CD4-positive, alpha-beta T cell (primary cell): Measurements from ENCODE around the gene NPSR1. TPM values are rescaled to one million over a fixed set of nuclear protein-coding genes. Genes with fewer than 3 reads are reported as not detected.

Source experiments
- ATAC-seq: fragments of 200-7000 bp; cut with Tn5 transposase; one replicate; pipeline ENCODE4 v1.10.0; 2022; ENCODE audit warnings: mild to moderate bottlenecking; ENCODE audit not compliant: poor library complexity
- CTCF ChIA-PET: fragments of 350-600 bp; sonication (Branson Sonifier 250); formaldehyde crosslinking; loops from one replicate; lab custom pipeline; 2021; ENCODE audit warnings: antibody characterized with exemption, inconsistent platforms; lab: Charles Lee
- POLR2A ChIA-PET: fragments of 350-600 bp; sonication (Branson Sonifier 250); formaldehyde crosslinking; loops from one replicate; lab custom pipeline; 2021; ENCODE audit warnings: antibody characterized with exemption, inconsistent platforms; lab: Charles Lee
- DNase-seq, 14 experiments: peaks; one replicate each; pipeline ENCODE4 v3.0.0-alpha.2; 2013 to 2020; ENCODE audit warnings: mixed read lengths in 2 of 14
- H3K27ac ChIP-seq, 2 donors: one replicate each; pipeline versions ENCODE4 v1.5.1 to v1.7.0; 2013; ENCODE audit warnings: low read length in 2 of 2, low read depth in 1 of 2, mild to moderate bottlenecking in 1 of 2
- H3K27me3 ChIP-seq, 2 experiments: 1 replicate in 1 of 2; 2 replicates in 1 of 2; pipeline versions ENCODE4 v1.6.1 to v1.7.0; 2013; ENCODE audit warnings: low read length in 2 of 2, control low read depth in 1 of 2, mild to moderate bottlenecking in 1 of 2, moderate library complexity in 1 of 2; ENCODE audit not compliant: insufficient read depth in 2 of 2, control insufficient read depth in 1 of 2
- H3K36me3 ChIP-seq: one replicate; pipeline ENCODE4 v1.6.1; 2013; ENCODE audit warnings: low read length, control low read depth; ENCODE audit not compliant: insufficient read depth
- H3K4me1 ChIP-seq: one replicate; pipeline ENCODE4 v1.6.1; 2013; ENCODE audit warnings: low read length, control low read depth; ENCODE audit not compliant: insufficient read depth
- H3K4me3 ChIP-seq: one replicate; pipeline ENCODE4 v1.5.1; 2013; ENCODE audit warnings: mild to moderate bottlenecking, low read length, moderate library complexity
- H3K9me3 ChIP-seq, 2 experiments: 1 replicate in 1 of 2; 2 replicates in 1 of 2; pipeline versions ENCODE4 v1.6.1 to v1.7.0; 2013; ENCODE audit warnings: low read length in 2 of 2, mild to moderate bottlenecking in 2 of 2, control low read depth in 1 of 2, moderate library complexity in 1 of 2; ENCODE audit not compliant: control insufficient read depth in 1 of 2, insufficient read depth in 1 of 2
- H3K27ac Mint-ChIP-seq: one replicate; pipeline ENCODE4 v1.8.0; 2020; ENCODE audit warnings: mixed read lengths
- H3K27me3 Mint-ChIP-seq: one replicate; pipeline ENCODE4 v1.8.0; 2021; ENCODE audit warnings: mixed read lengths
- H3K36me3 Mint-ChIP-seq: one replicate; pipeline ENCODE4 v1.8.0; 2021; ENCODE audit warnings: low read depth, mixed read lengths
- H3K4me1 Mint-ChIP-seq: one replicate; pipeline ENCODE4 v1.8.0; 2021; ENCODE audit warnings: low read depth, mixed read lengths
- H3K4me3 Mint-ChIP-seq: one replicate; pipeline ENCODE4 v1.8.0; 2020; ENCODE audit warnings: mild to moderate bottlenecking, mixed read lengths
- H3K9me3 Mint-ChIP-seq: one replicate; pipeline ENCODE4 v1.8.0; 2020; ENCODE audit warnings: mixed read lengths
- intact Hi-C, 2 experiments: fragments of 100-400 bp; cut with DNase I in 1 of 2; cut with micrococcal nuclease in 1 of 2; formaldehyde crosslinking; loops; one replicate each; pipeline versions ENCODE4 v1.15.1 to v1.9.0; 2023 to 2025; cut with DNase I, micrococcal nuclease
- total RNA-seq, 174 experiments: library from RNA in 2 of 174; stranded (reverse) in 2 of 174; gene quantifications; one replicate each; pipeline ENCODE4 v1.2.3 and lab custom pipeline; 2021 to 2026
- TF ChIP-seq, protein P1 (sequence below): fragments of 200-600 bp; IDR thresholded peaks from one replicate; pipeline ENCODE4 v1.8.0; 2022; ENCODE audit warnings: antibody characterized with exemption, mild to moderate bottlenecking

NPSR1 gene
- total RNA-seq, 2 experiments from 2014 or later, result not detected

DNA sequence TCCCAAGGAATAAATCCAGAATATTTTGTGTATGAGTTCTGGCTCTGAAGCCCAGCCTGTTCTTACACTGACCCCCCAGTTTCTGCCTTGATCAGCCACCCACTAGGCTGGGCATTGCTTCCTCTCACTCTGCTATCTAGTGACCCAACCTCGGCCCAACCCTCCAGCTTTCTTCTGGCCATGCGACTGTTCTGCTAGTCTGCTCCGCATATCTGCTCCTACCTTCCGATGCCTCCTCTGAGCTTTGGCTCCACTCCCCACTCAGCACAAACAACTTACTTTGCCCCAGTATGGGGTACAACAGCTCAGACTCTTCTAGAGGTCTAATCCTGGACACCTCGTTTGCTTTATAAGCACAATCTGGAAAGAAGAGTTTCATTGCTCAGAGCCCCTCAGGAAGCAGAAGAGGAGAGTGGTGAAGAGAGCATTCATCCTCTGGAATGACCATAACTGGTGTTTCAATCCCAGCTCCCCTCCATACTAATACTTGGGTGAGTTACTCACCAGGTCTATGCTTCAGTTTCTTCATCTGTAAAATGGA is 99.6 kb downstream of the NPSR1 start:
- H3K9me3 ChIP-seq, result no peaks in the 10 kb centered on the region
- H3K36me3 ChIP-seq, result no peaks in the 10 kb centered on the region
- no peaks in the 10 kb centered on the region for H3K9me3 Mint-ChIP-seq
- intact Hi-C loops, result no loop called here
- ChIA-PET POLR2A (no interaction called here), CTCF (no interaction called here)
- DNase-seq (no peak), ATAC-seq (no peak)
- H3K27me3 ChIP-seq, result no peaks in the 10 kb centered on the region
- H3K4me3 ChIP-seq, result no peak overlapping the region
- H3K4me1 ChIP-seq, result no peaks in the 10 kb centered on the region
- H3K4me1 Mint-ChIP-seq, result no peaks in the 10 kb centered on the region
- TF ChIP-seq, protein P1, sequence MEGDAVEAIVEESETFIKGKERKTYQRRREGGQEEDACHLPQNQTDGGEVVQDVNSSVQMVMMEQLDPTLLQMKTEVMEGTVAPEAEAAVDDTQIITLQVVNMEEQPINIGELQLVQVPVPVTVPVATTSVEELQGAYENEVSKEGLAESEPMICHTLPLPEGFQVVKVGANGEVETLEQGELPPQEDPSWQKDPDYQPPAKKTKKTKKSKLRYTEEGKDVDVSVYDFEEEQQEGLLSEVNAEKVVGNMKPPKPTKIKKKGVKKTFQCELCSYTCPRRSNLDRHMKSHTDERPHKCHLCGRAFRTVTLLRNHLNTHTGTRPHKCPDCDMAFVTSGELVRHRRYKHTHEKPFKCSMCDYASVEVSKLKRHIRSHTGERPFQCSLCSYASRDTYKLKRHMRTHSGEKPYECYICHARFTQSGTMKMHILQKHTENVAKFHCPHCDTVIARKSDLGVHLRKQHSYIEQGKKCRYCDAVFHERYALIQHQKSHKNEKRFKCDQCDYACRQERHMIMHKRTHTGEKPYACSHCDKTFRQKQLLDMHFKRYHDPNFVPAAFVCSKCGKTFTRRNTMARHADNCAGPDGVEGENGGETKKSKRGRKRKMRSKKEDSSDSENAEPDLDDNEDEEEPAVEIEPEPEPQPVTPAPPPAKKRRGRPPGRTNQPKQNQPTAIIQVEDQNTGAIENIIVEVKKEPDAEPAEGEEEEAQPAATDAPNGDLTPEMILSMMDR, result no peak
- no peak overlapping the region for H3K27ac ChIP-seq
- H3K36me3 Mint-ChIP-seq, result no peaks in the 10 kb centered on the region
- no peak overlapping the region for H3K4me3 Mint-ChIP-seq
- no peak overlapping the region for H3K27ac Mint-ChIP-seq
- H3K27me3 Mint-ChIP-seq, result peaks cover 8% of the 10 kb centered on the region

DNA sequence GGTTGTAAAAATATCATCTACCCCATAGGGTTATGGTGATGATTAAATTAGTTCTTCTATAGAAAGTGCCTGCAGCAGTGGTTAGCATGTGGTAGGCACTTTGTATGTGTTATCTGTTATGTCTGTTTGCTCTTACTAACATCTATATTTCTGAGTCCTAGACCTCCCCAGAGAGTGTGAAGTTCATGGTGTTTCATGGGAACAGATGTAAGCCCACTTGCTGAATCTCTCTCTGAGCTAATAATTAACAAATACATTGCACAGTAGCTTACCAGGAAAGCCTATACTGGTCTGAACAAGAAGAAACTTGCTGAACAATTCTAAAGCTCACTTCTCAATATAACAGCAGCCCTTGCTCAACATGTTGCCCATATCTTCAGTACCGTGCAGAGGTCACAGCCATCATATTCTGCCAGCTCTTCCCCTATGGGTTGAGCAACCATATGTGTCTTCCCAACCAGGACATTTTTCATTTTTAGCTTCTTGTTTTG is 100.1 kb downstream of the NPSR1 start:
- Mint-ChIP-seq H3K27ac (no peak overlapping the region), H3K27me3 (peaks cover 8% of the 10 kb centered on the region), H3K4me3 (no peak overlapping the region), H3K9me3 (no peaks in the 10 kb centered on the region), H3K36me3 (no peaks in the 10 kb centered on the region), H3K4me1 (no peaks in the 10 kb centered on the region)
- DNase-seq, result no peak
- POLR2A ChIA-PET, result no interaction called here
- no peaks in the 10 kb centered on the region for H3K4me1 ChIP-seq
- H3K9me3 ChIP-seq, result no peaks in the 10 kb centered on the region
- TF ChIP-seq, protein P1, result no peak
- CTCF ChIA-PET, result no interaction called here
- no peak for ATAC-seq
- no peak overlapping the region for H3K27ac ChIP-seq
- intact Hi-C loops, result no loop called here
- H3K36me3 ChIP-seq, result no peaks in the 10 kb centered on the region
- H3K27me3 ChIP-seq, result no peaks in the 10 kb centered on the region
- H3K4me3 ChIP-seq, result no peak overlapping the region

DNA sequence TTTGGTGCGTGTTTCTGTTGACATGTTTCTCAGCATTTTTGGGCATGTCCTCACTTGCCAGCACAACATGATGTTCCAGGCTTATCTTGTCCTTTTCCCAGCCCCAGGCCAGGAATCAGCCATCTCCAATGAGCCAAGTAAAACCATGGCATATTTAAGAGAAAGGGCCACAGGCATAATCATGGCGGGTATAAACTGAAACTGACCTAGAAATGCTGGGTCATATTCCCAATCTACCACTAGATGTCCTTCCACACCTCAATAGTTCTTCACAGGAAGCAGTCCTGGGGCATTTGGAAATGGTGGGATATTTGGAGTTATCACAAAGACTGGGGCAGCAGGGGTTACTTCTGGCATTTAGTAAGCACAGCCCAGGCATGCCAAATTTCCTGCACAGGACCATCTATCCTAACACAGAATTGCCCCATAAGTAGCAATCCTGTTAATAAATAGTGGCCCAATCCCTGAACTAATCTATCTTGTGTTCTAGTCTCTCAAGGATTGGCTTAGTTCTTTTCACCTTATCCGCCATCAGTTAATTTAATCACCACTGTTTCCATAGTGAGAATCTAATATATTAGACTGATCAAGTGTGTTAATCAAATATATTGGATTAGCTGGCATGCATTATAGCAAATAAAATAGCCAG is 101.6 kb downstream of the NPSR1 start:
- TF ChIP-seq, protein P1, result no peak
- DNase-seq (no peak), ATAC-seq (no peak)
- no peak overlapping the region for H3K27ac Mint-ChIP-seq
- H3K27me3 Mint-ChIP-seq, result peaks cover 8% of the 10 kb centered on the region
- intact Hi-C loops, result no loop called here
- no peaks in the 10 kb centered on the region for H3K9me3 Mint-ChIP-seq
- H3K36me3 ChIP-seq, result no peaks in the 10 kb centered on the region
- no peaks in the 10 kb centered on the region for H3K27me3 ChIP-seq
- no peaks in the 10 kb centered on the region for H3K9me3 ChIP-seq
- H3K4me3 ChIP-seq, result no peak overlapping the region
- no peaks in the 10 kb centered on the region for H3K36me3 Mint-ChIP-seq
- H3K27ac ChIP-seq, result no peak overlapping the region
- POLR2A ChIA-PET, result no interaction called here
- no peaks in the 10 kb centered on the region for H3K4me1 Mint-ChIP-seq
- CTCF ChIA-PET, result no interaction called here
- H3K4me3 Mint-ChIP-seq, result no peak overlapping the region
- H3K4me1 ChIP-seq, result no peaks in the 10 kb centered on the region
